ENCODE results near the gene LRRC74A.

Gene LRRC74A

GRCh38 chr14:76830556-76830955, 4.3 kb downstream of the LRRC74A start:
- H3K27ac ChIP-seq, result no peak overlapping the region
- H3K4me1 ChIP-seq (ENCODE audit: control insufficient read depth in 1 of 2, insufficient read depth in 1 of 2, low read depth in 1 of 2, low read length in 1 of 2), result no peaks in the 10 kb centered on the region
- H3K4me3 ChIP-seq (ENCODE audit: low read depth in 1 of 2, low read length in 1 of 2), result no peak overlapping the region
- no peak for TF ChIP-seq CTCF (IDR thresholded peaks at IDR 0.05)
- no peaks in the 10 kb centered on the region for H3K27me3 ChIP-seq
- H3K9me3 ChIP-seq, result no peaks in the 10 kb centered on the region
- no peaks in the 10 kb centered on the region for H3K36me3 ChIP-seq

- H3K27me3 ChIP-seq, result no peaks in the 10 kb centered on the region
- no peaks in the 10 kb centered on the region for H3K9me3 ChIP-seq
- H3K4me3 ChIP-seq (ENCODE audit: low read depth in 1 of 2, low read length in 1 of 2), result no peak overlapping the region
- no peaks in the 10 kb centered on the region for H3K4me1 ChIP-seq (ENCODE audit: control insufficient read depth in 1 of 2, insufficient read depth in 1 of 2, low read depth in 1 of 2, low read length in 1 of 2)
- H3K27ac ChIP-seq, result no peak overlapping the region
- H3K36me3 ChIP-seq, result no peaks in the 10 kb centered on the region
- TF ChIP-seq CTCF (IDR thresholded peaks at IDR 0.05), result no peak
Measured at GRCh38 chr14:76832503-76832988, 6.3 kb downstream of the LRRC74A start.

- Histone ChIP-seq H3K27me3 (no peaks in the 10 kb centered on the region), H3K4me1 (ENCODE audit: control insufficient read depth in 1 of 2, insufficient read depth in 1 of 2, low read depth in 1 of 2, low read length in 1 of 2) (no peaks in the 10 kb centered on the region), H3K27ac (no peak overlapping the region), H3K36me3 (no peaks in the 10 kb centered on the region), H3K4me3 (ENCODE audit: low read depth in 1 of 2, low read length in 1 of 2) (no peak overlapping the region), H3K9me3 (no peaks in the 10 kb centered on the region)
- no peak for TF ChIP-seq CTCF (IDR thresholded peaks at IDR 0.05)
Measured at GRCh38 chr14:76833011-76833410, 6.8 kb downstream of the LRRC74A start.

- H3K27ac ChIP-seq, result no peak overlapping the region
- H3K4me3 ChIP-seq (ENCODE audit: low read depth in 1 of 2, low read length in 1 of 2), result no peak overlapping the region
- H3K36me3 ChIP-seq, result no peaks in the 10 kb centered on the region
- H3K9me3 ChIP-seq, result no peaks in the 10 kb centered on the region
- no peak for TF ChIP-seq CTCF (IDR thresholded peaks at IDR 0.05)
- peaks cover 7% of the 10 kb centered on the region for H3K27me3 ChIP-seq
- H3K4me1 ChIP-seq (ENCODE audit: control insufficient read depth in 1 of 2, insufficient read depth in 1 of 2, low read depth in 1 of 2, low read length in 1 of 2), result no peaks in the 10 kb centered on the region
Measured at GRCh38 chr14:76834241-76834661, 8.0 kb downstream of the LRRC74A start.

GRCh38 chr14:76836029-76836630, 9.9 kb downstream of the LRRC74A start:
- H3K36me3 ChIP-seq, result no peaks in the 10 kb centered on the region
- no peaks in the 10 kb centered on the region for H3K9me3 ChIP-seq
- H3K4me3 ChIP-seq (ENCODE audit: low read depth in 1 of 2, low read length in 1 of 2), result no peak overlapping the region
- peaks cover 13% of the 10 kb centered on the region for H3K27me3 ChIP-seq
- TF ChIP-seq CTCF (IDR thresholded peaks at IDR 0.05), result no peak
- no peaks in the 10 kb centered on the region for H3K4me1 ChIP-seq (ENCODE audit: control insufficient read depth in 1 of 2, insufficient read depth in 1 of 2, low read depth in 1 of 2, low read length in 1 of 2)
- H3K27ac ChIP-seq, result no peak overlapping the region

Measured in neutrophil (primary cell).